GM18519 (cell line): Measurements from ENCODE around the gene LHPP.

ENCODE experiments used
- ATAC-seq: cut with Tn5 transposase; IDR thresholded peaks from one replicate; pipeline ENCODE4 v1.9.1; 2021; ENCODE audit warnings: mild to moderate bottlenecking, moderate library complexity; ENCODE audit not compliant: unreplicated experiment, low FRiP score

LHPP gene

GRCh38 chr10:124566222-124566888 lies 104.7 kb downstream of the LHPP start:
- ATAC-seq: no peak

GRCh38 chr10:124566981-124567835 lies 105.6 kb downstream of the LHPP start:
- no peak for ATAC-seq

GRCh38 chr10:124568339-124568738 lies 106.7 kb downstream of the LHPP start:
- no peak for ATAC-seq

GRCh38 chr10:124568848-124569622 lies 107.4 kb downstream of the LHPP start:
- ATAC-seq: no peak

- ATAC-seq: no peak
These were observed 108.2 kb downstream of the LHPP start for GRCh38 chr10:124569623-124570470.

GRCh38 chr10:124570646-124571045 lies 109.0 kb downstream of the LHPP start:
- ATAC-seq: no peak

- ATAC-seq: no peak
These were observed 111.1 kb downstream of the LHPP start for GRCh38 chr10:124572751-124573150.

GRCh38 chr10:124573726-124574455 lies 112.3 kb downstream of the LHPP start:
- ATAC-seq: no peak

GRCh38 chr10:124574456-124575070 lies 112.9 kb downstream of the LHPP start:
- ATAC-seq: no peak

- no peak for ATAC-seq
These were observed 113.7 kb downstream of the LHPP start for GRCh38 chr10:124575107-124576035.

- ATAC-seq: no peak
These were observed 115.2 kb downstream of the LHPP start for GRCh38 chr10:124576526-124577420.

- no peak for ATAC-seq
These were observed 116.0 kb downstream of the LHPP start for GRCh38 chr10:124577651-124578050.

GRCh38 chr10:124578231-124579010 lies 116.8 kb downstream of the LHPP start:
- ATAC-seq: no peak

GRCh38 chr10:124579011-124579399 lies 117.4 kb downstream of the LHPP start:
- no peak for ATAC-seq

- ATAC-seq: no peak
These were observed 124.5 kb downstream of the LHPP start for GRCh38 chr10:124586142-124586541.

- no peak for ATAC-seq
These were observed 126.2 kb downstream of the LHPP start for GRCh38 chr10:124587811-124588211.
